Upper lobe of left lung (tissue), 4 donors: Measurements from ENCODE around the gene KCNIP3.

ENCODE experiments used
- EP300 ChIP-seq, 4 donors: sonication (generic); formaldehyde crosslinking; IDR thresholded peaks; one replicate each; pipeline ENCODE4 v1.5.1; 2017; ENCODE audit warnings: antibody characterized with exemption in 4 of 4, control low read depth in 2 of 4
- POLR2A ChIP-seq, 4 donors: fragments of 450-650 bp; IDR thresholded peaks; one replicate each; pipeline ENCODE4 v1.5.1; 2016 to 2017; ENCODE audit warnings: antibody characterized with exemption in 4 of 4, mild to moderate bottlenecking in 2 of 4
- TF ChIP-seq, protein P1 (sequence below), 6 experiments: fragments of 450-650 bp in 4 of 6; fragments of 200-600 bp in 2 of 6; sonication (generic) in 2 of 6; IDR thresholded peaks; one replicate each; pipeline ENCODE4 v1.5.1; 2016 to 2019; ENCODE audit warnings: antibody characterized with exemption in 6 of 6

DNA sequence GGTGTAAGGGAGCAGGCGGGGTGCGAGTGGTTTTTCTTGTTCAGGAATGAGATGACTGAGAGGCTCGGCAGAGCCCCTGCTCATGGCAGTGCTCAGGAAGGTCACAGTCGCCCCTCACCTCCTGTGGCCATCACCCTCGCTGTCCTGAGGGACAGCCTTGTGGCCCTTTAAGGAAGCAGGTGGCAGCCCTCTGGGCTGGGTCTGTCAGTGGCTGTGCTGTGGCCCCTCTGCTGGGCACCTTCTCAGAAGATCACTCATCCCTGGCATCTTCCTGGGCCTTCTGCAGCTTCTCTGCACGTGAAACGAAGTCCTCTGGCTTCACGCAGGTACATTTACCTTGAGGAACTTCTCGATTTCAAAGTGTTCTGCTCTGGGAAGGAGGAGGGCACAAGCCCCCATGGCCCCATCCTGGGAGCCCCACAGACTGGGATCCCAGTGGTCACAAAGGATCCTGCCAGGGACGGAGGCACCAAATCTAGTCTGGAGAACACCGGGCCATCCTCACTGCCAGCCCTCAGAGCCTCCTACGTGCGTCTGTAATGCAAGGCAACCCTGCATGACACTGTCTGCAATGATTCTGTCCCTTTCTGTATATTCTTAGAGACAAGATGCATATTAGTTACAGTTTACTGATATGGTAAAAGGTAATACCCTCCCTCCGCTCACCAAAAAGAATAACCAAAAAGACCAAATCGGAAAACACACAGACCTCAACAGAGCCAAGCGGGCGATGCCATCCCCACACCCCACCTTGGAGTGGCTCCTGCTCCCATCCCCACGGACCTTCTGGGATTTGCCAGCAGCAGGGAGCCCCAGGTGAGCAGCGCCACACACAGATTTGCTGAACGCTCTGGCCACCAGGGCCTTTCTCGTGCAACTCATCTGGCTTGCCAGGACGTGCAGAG, 79.4 kb downstream of the KCNIP3 start:
- no peak for TF ChIP-seq POLR2A (IDR thresholded peaks at IDR 0.05)
- no peak for TF ChIP-seq EP300 (IDR thresholded peaks at IDR 0.05)
- TF ChIP-seq, protein P1, sequence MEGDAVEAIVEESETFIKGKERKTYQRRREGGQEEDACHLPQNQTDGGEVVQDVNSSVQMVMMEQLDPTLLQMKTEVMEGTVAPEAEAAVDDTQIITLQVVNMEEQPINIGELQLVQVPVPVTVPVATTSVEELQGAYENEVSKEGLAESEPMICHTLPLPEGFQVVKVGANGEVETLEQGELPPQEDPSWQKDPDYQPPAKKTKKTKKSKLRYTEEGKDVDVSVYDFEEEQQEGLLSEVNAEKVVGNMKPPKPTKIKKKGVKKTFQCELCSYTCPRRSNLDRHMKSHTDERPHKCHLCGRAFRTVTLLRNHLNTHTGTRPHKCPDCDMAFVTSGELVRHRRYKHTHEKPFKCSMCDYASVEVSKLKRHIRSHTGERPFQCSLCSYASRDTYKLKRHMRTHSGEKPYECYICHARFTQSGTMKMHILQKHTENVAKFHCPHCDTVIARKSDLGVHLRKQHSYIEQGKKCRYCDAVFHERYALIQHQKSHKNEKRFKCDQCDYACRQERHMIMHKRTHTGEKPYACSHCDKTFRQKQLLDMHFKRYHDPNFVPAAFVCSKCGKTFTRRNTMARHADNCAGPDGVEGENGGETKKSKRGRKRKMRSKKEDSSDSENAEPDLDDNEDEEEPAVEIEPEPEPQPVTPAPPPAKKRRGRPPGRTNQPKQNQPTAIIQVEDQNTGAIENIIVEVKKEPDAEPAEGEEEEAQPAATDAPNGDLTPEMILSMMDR (IDR thresholded peaks at IDR 0.05), result no peak
